Mesenchymal stem cell (in vitro differentiated cells and primary cell): ENCODE results near the gene NLRP3.
"Not testable (repeated sequence)": the region's sequence is repeated elsewhere in the genome, so short reads cannot be mapped to it uniquely, and the experiment has no call there.

ENCODE experiments used
- DNase-seq: peaks from one replicate; pipeline ENCODE4 v3.0.0-alpha.2; 2013
- H2AFZ ChIP-seq: one replicate; pipeline ENCODE4 v1.6.1; 2013; ENCODE audit warnings: low read depth, mild to moderate bottlenecking, control low read depth, inconsistent platforms, low read length, moderate library complexity
- H2AK5ac ChIP-seq: 2 replicates; pipeline ENCODE4 v1.6.1; 2013; ENCODE audit warnings: low read length, moderate library complexity, mild to moderate bottlenecking, inconsistent platforms; ENCODE audit not compliant: severe bottlenecking
- H2BK120ac ChIP-seq: one replicate; pipeline ENCODE4 v1.6.1; 2013; ENCODE audit warnings: low read depth, mild to moderate bottlenecking, inconsistent platforms, low read length, moderate library complexity
- H2BK12ac ChIP-seq, 2 experiments: one replicate each; pipeline ENCODE4 v1.6.1; 2013; ENCODE audit warnings: inconsistent platforms in 2 of 2, low read length in 2 of 2, mild to moderate bottlenecking in 2 of 2, moderate library complexity in 2 of 2, control low read depth in 1 of 2
- H2BK15ac ChIP-seq: one replicate; pipeline ENCODE4 v1.6.1; 2013; ENCODE audit warnings: mild to moderate bottlenecking, low read depth, inconsistent platforms; ENCODE audit not compliant: poor library complexity, severe bottlenecking
- H2BK5ac ChIP-seq: 2 replicates; pipeline ENCODE4 v1.6.1; 2013; ENCODE audit warnings: low read depth, mild to moderate bottlenecking, low read length, control low read depth, inconsistent platforms; ENCODE audit not compliant: poor library complexity, severe bottlenecking
- H3K14ac ChIP-seq, 2 experiments: one replicate each; pipeline ENCODE4 v1.6.1; 2013; ENCODE audit warnings: inconsistent platforms in 2 of 2, low read length in 2 of 2, control low read depth in 1 of 2, mild to moderate bottlenecking in 1 of 2, moderate library complexity in 1 of 2
- H3K18ac ChIP-seq, 2 experiments: one replicate each; pipeline ENCODE4 v1.6.1; 2013; ENCODE audit warnings: inconsistent platforms in 2 of 2, low read length in 2 of 2, control low read depth in 1 of 2, low read depth in 1 of 2, mild to moderate bottlenecking in 1 of 2
- H3K23ac ChIP-seq, 2 experiments: one replicate each; pipeline ENCODE4 v1.6.1; 2013; ENCODE audit warnings: inconsistent platforms in 2 of 2, low read length in 2 of 2, mild to moderate bottlenecking in 2 of 2, moderate library complexity in 2 of 2, control low read depth in 1 of 2
- H3K27ac ChIP-seq: 2 replicates; pipeline ENCODE4 v1.5.1; 2013; ENCODE audit warnings: mild to moderate bottlenecking, moderate library complexity, low read length, control low read depth, inconsistent platforms; ENCODE audit not compliant: poor library complexity, severe bottlenecking
- H3K27me3 ChIP-seq, 2 experiments: 2 replicates each; pipeline versions ENCODE4 v1.6.1 to v1.7.0; 2013; ENCODE audit warnings: low read length in 2 of 2, mild to moderate bottlenecking in 2 of 2, moderate library complexity in 2 of 2, control low read depth in 1 of 2, inconsistent platforms in 1 of 2; ENCODE audit not compliant: control insufficient read depth in 1 of 2, insufficient read depth in 1 of 2
- H3K36me3 ChIP-seq, 2 experiments: 2 replicates each; pipeline versions ENCODE4 v1.6.1 to v1.7.0; 2013; ENCODE audit warnings: low read length in 2 of 2, control low read depth in 1 of 2, inconsistent platforms in 1 of 2, low read depth in 1 of 2, mild to moderate bottlenecking in 1 of 2; ENCODE audit not compliant: insufficient read depth in 2 of 2, control insufficient read depth in 1 of 2
- H3K4ac ChIP-seq, 2 experiments: one replicate each; pipeline ENCODE4 v1.6.1; 2013; ENCODE audit warnings: inconsistent platforms in 2 of 2, low read length in 2 of 2, mild to moderate bottlenecking in 2 of 2, moderate library complexity in 2 of 2, control low read depth in 1 of 2, low read depth in 1 of 2
- H3K4me1 ChIP-seq: 2 replicates; pipeline ENCODE4 v1.6.1; 2013; ENCODE audit warnings: low read depth, low read length, control low read depth; ENCODE audit not compliant: control insufficient read depth, insufficient read depth
- H3K4me2 ChIP-seq: 2 replicates; pipeline ENCODE4 v1.6.1; 2013; ENCODE audit warnings: low read length, mild to moderate bottlenecking, inconsistent platforms; ENCODE audit not compliant: poor library complexity, severe bottlenecking
- H3K4me3 ChIP-seq, 2 experiments: 2 replicates each; pipeline versions ENCODE4 v1.5.1 to v1.7.0; 2013; ENCODE audit warnings: low read length in 2 of 2, mild to moderate bottlenecking in 2 of 2, control low read depth in 1 of 2, low read depth in 1 of 2; ENCODE audit not compliant: insufficient read depth in 1 of 2
- H3K79me1 ChIP-seq: replicated peaks from 2 replicates; pipeline ENCODE4 v1.6.1; 2013; ENCODE audit warnings: mild to moderate bottlenecking, control low read depth, low read length, inconsistent platforms; ENCODE audit not compliant: poor library complexity, severe bottlenecking
- H3K9ac ChIP-seq: 2 replicates; pipeline ENCODE4 v1.7.0; 2013; ENCODE audit warnings: mild to moderate bottlenecking, low read length, moderate library complexity
- H3K9me3 ChIP-seq: 2 replicates; pipeline ENCODE4 v1.7.0; 2013; ENCODE audit warnings: mild to moderate bottlenecking, low read length; ENCODE audit not compliant: control insufficient read depth
- H4K8ac ChIP-seq: one replicate; pipeline ENCODE4 v1.6.1; 2013; ENCODE audit warnings: inconsistent platforms, mild to moderate bottlenecking, low read length, moderate library complexity
- H4K91ac ChIP-seq: one replicate; pipeline ENCODE4 v1.6.1; 2013; ENCODE audit warnings: mild to moderate bottlenecking, low read length, inconsistent platforms
- WGBS: methylation state at CpG from one replicate; pipeline ENCODE4 v1.1.7; 2013; ENCODE audit warnings: mixed read lengths; 5-methylcytosine and 5-hydroxymethylcytosine counted together

The NLRP3 gene

GRCh38 chr1:247374651-247375334 lies 41.2 kb upstream of the NLRP3 start:
- H3K4me2 ChIP-seq, H2BK120ac ChIP-seq, H4K91ac ChIP-seq, H3K36me3 ChIP-seq, H3K27ac ChIP-seq, H3K9me3 ChIP-seq, H3K4ac ChIP-seq, H3K4me1 ChIP-seq, H2BK12ac ChIP-seq, H2BK15ac ChIP-seq, H3K4me3 ChIP-seq, H3K18ac ChIP-seq, H2AK5ac ChIP-seq, H2BK5ac ChIP-seq, H2AFZ ChIP-seq, H3K79me1 ChIP-seq, H3K9ac ChIP-seq, H4K8ac ChIP-seq, H3K27me3 ChIP-seq, DNase-seq, H3K14ac ChIP-seq: not testable (repeated sequence)
- H3K23ac ChIP-seq = peak overlapping the region in 1 of 2 experiments; percentile 72
- WGBS = 84% methylated on average over 6 of the region's 8 CpGs

GRCh38 chr1:247375747-247376146 lies 40.2 kb upstream of the NLRP3 start:
- 92% methylated on average over 12 of the region's 14 CpGs for WGBS
- no peak overlapping the region for H3K9ac ChIP-seq

GRCh38 chr1:247376659-247377058 lies 39.3 kb upstream of the NLRP3 start:
- Histone ChIP-seq H3K36me3 (no peaks in the 10 kb centered on the region), H2AFZ (no peak overlapping the region), H3K23ac (no peak overlapping the region), H2AK5ac (no peak overlapping the region), H3K4ac (no peak overlapping the region), H3K18ac (no peak overlapping the region), H3K4me2 (no peak overlapping the region), H2BK120ac (no peak overlapping the region), H4K8ac (no peak overlapping the region), H3K27ac (no peak overlapping the region), H3K27me3 (no peaks in the 10 kb centered on the region), H3K9me3 (peaks cover 3% of the 10 kb centered on the region), H4K91ac (no peak overlapping the region), H3K14ac (no peak overlapping the region), H2BK15ac (no peak overlapping the region), H2BK5ac (no peak overlapping the region), H3K4me1 (no peaks in the 10 kb centered on the region), H2BK12ac (no peak overlapping the region), H3K4me3 (no peak overlapping the region), H3K79me1 (no peaks in the 10 kb centered on the region), H3K9ac (no peak overlapping the region)
- no peak for DNase-seq
- WGBS = 44% methylated on average over 7 of the region's 7 CpGs

More at GRCh38 chr1:247375747-247376146, 40.2 kb upstream of the NLRP3 start:
- Histone ChIP-seq H2BK5ac (no peak overlapping the region), H3K36me3 (no peaks in the 10 kb centered on the region), H4K91ac (no peak overlapping the region), H2BK15ac (no peak overlapping the region), H3K14ac (no peak overlapping the region), H3K4me3 (no peak overlapping the region), H3K9me3 (peaks cover 3% of the 10 kb centered on the region), H2BK120ac (no peak overlapping the region), H3K23ac (peak overlapping the region in 1 of 2 experiments; percentile 31), H3K4me1 (no peaks in the 10 kb centered on the region), H2AFZ (no peak overlapping the region), H3K18ac (no peak overlapping the region), H3K79me1 (no peaks in the 10 kb centered on the region), H3K4ac (no peak overlapping the region), H3K4me2 (no peak overlapping the region), H2BK12ac (no peak overlapping the region), H4K8ac (no peak overlapping the region), H3K27me3 (no peaks in the 10 kb centered on the region), H2AK5ac (no peak overlapping the region), H3K27ac (no peak overlapping the region)
- no peak for DNase-seq

GRCh38 chr1:247377656-247378055 lies 38.3 kb upstream of the NLRP3 start:
- not testable (repeated sequence) for H3K4ac ChIP-seq, DNase-seq

More at GRCh38 chr1:247377656-247378055, 38.3 kb upstream of the NLRP3 start:
- not testable (repeated sequence) for H2BK15ac ChIP-seq, H3K4me1 ChIP-seq, H3K18ac ChIP-seq, H3K27me3 ChIP-seq, H2BK120ac ChIP-seq, H3K9ac ChIP-seq, H3K9me3 ChIP-seq, H3K27ac ChIP-seq, H3K14ac ChIP-seq, H4K91ac ChIP-seq, H2AK5ac ChIP-seq, H3K4me2 ChIP-seq, H2BK12ac ChIP-seq, H3K4me3 ChIP-seq, H3K23ac ChIP-seq, H4K8ac ChIP-seq, H2AFZ ChIP-seq, H3K36me3 ChIP-seq, H2BK5ac ChIP-seq, H3K79me1 ChIP-seq
- 77% methylated on average over 6 of the region's 7 CpGs for WGBS
